OCI-M1 (cell line): ENCODE data around the gene ATP11A.

ENCODE experiments used
- DNase-seq: peaks from one replicate; lab custom pipeline; 2025; lab: John Stamatoyannopoulos, UW

Gene ATP11A

DNA sequence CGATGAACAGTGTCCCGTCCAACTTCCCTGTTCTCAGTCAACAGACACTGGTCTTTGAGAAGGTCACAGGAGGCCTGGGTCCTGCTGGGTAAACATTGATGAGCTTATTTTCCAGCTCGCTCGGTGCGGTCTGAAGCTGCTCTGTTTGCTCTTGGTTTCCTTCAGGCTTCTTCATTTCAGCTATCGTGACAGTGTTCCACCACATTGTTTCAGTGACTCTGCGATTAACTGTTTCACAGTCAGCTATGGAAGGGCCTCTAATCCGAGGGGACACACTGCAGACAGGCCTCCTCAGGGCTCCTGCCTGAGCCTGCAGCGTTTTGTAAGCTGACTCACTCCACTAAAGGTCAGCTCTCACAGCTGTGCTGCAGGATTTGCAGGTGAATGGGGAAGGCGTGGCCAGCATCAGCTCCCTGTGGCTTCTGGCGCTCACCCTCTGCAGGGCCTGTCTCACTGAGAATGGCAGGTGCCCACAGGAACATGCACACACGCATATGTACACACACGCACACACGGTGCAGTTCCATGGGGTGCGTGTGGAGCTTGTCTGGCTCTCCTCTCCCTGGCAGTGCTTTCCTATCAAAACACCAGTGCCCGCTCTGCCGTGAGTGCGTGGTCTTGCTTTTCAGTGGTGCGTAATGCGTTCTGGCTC, 216.3 kb downstream of the ATP11A start:
- no peak for DNase-seq

DNA sequence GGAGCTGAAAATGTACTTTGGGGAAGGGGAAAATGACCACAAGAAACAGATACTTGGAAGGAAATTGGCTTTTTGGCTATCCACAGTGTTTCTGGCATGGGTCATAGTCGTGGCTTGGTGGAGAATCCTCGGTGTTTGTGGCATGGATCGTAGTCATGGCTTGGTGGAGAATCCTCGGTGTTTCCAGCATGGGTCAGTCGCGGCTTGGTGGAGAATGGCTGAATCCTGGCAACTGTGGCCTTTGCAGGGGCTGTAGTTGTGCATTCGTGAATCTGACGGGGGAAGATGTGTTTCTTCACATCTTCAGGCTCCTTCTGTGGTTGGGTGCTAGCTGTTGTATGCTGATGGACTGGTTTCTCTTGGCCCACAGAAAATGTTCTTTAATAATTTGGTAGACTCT, 217.4 kb downstream of the ATP11A start:
- no peak for DNase-seq

DNA sequence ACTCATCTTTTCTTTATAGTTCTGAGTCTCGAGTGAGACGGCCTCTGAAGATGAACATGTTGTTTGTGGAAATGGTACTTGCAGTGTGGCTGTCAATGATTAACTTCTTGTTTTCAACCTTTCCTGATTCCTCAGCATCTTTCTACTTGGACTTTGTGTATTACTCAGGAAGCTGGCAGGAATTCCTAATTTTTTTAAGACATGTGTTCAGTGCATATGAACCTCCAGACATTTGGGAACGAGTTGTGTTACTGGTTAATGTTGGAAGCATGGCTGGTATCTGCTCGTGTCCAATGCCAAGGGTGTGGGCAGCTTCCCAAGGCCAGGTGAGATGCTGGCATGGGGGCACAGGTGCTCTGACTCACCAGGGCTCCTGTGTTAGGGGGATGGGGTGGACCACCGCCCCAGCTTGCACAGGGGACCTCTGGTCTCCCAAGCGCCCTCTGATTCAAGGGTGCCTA, 218.1 kb downstream of the ATP11A start:
- DNase-seq: no peak

DNA sequence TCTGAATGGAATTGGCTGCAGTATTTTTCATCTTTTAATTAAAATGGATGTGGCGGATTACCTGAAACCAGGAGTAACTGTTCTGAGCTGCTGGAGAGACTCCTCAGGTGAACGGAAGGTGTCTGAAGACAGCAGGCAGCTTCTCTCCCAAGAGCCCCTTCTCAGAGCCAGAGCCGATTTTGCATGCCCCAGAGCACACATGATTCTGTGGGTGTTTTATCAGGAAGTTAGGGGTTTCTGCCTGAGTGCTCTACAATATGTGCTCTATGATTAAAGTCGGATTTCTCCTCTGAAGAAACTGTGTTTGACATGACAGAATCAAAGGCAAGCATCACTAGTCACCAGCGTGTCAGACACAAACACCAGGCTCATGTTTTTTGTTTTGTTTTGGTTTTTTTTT, 218.5 kb downstream of the ATP11A start:
- DNase-seq: no peak

DNA sequence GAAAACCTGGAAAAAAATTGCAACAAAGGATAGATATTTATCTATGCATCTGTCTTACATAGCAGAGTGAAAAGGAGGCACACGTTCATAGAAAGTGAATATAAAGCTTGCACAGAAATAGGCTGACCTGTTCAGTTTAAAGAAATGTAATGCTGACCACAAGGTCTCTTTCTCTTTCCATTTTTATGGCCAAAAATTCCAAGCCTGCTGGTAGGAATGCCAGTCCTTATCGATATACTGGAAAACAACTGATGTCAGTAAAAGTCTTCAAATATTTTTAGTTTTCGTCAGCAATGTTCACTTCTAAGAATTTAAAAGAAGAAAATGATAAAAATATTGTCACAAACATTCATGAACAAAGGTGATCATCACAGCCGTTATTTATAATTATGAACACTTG, 220.2 kb downstream of the ATP11A start:
- DNase-seq: no peak

DNA sequence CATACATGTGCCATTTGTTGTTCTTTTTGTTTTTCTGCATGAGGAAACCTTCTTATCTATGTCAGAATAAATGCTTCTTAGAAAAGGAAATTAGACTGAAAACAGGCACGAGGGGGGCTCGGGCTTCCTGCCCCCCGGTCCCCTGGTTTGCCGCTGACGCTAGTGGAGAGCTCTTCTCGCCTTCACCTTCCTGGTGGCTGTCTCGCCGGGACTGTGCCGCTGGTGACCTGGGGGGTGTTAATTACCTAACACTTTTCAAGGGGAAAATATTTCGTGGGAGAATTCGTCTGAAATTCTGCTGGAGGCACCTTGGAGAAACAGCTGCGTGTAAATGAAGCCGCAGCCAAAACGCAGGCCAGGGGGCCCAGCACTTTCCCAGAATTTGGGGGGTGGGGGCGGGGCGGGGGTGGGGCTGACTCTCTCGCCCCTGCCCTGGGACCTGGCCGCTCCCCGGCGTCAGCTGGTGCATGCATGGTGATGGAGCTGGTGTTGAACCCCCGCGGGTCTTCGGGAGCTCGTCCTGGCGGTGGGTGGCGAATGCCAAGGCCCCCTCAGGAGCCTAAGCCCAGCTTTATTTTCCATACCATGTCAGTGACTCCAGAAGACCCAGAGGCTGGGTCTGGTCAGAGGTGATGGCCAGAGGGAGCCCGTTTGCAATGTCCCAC, 220.9 kb downstream of the ATP11A start:
- DNase-seq: no peak

DNA sequence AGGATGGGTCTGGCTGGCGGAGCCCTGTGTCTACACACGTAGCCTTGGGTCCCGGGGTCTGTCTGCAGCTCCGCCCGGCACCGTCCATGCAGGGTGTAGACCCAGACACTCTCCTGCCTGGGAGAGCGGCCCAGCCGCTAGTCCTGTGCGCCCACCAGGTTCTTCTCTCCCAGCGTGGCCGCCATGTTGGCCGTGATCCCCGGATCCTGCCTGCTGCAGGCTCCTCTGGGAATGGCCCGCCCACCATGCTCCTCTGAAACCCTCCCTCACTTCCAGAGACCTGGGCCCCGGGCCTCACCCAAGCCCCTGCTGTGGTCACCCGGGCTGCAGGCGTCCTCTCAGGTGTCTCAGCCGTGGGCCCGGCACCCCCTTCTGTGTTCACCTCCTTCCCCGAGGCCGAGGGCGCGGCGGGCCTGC, 221.5 kb downstream of the ATP11A start:
- DNase-seq: no peak

DNA sequence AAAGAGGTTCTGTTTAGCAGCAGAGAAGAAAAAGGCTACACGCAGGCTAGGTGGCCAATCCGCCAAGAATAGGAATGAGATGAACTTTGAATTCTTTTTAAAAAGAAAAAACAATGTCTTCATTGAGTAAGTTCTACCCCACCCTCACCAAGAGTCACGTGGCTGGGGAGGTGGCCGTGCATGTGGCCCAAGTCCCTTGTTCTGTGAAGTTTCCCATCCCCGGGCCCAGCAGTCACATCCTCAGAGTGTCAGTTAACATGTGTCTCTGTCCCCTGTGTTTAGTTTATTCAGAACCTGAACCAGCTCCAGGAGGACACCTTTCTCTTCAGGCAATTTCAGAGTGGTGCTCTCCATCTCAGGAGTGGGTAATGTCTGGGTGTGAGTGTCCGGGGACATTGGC, 222.0 kb downstream of the ATP11A start:
- DNase-seq: no peak

DNA sequence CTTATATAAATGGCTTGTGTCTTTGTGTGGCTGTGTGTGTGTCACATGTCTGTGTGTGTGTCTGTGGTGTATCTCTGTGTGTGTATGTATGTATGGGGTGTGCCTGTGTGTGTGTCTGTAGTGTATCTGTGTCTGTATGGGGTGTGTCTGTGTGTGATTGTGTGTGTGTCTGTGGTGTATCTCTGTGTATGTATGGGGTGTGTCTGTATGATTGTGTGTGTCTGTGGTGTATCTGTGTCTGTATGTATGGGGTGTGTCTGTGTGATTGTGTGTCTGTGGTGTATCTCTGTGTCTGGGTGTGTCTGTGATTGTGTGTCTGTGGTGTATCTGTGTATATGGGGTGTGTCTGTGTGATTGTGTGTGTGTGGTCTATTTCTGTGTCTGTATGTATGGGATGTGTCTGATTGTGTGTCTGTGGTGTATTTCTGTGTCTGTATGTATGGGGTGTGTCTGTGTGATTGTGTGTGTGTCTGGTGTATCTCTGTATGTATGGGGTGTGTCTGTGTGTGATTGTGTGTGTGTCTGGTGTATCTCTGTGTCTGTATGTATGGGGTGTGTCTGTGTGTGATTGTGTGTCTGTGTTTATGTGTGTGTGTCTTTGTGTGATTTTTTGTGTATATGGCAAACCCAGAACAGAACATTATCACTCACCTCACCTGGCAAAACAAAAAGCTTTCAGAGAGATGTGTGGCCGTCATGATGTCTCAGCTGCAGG, 223.0 kb downstream of the ATP11A start:
- no peak for DNase-seq

DNA sequence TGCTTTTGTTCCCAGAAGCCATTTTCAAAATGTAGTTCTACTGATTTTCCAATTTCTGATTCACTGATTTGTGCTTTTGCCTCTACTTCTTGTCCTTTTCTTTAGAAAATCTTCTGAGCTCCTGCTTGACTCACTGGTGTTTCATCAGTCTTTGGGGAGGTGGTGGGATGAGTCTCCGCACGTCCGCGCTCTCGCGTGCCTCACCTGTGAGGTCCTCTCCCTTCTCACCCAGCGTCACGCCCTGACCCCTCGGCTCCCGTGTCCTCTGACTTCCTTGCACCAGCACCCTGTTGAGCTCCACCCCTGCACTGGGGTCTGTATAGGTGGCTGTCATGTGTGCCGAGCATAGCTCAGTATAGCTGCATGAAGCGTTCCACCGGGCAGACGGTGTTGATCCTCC, 226.5 kb downstream of the ATP11A start:
- DNase-seq: no peak

DNA sequence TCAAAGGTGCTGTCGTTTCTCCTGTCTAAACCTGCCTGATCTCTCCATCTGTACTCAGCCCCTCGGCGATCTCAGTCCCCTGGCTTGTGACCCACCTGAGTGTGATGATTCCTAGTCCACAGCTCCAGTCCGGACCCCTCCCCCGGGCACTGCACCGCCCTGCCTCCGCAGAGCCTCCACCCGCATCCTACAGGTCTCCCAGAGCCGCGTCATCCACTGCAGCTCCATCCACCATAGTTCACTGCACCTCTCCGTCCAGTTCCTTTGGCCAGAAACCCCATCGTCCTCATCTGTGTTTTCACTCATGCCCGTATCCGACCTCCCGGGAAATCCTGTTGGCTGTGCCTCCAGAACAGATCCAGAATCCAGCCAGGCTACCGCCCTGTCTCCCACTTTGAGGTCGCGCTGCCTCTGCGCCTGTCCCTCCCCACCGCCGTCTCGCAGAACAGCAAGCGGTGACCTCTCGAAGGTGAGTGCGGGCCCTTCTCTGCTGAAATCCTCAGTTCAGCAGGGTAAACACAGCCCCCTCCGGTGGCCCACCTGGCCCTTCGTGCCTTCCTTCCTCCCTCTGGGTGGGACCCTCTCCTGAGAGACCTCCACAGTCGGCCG, 227.3 kb downstream of the ATP11A start:
- DNase-seq: no peak

DNA sequence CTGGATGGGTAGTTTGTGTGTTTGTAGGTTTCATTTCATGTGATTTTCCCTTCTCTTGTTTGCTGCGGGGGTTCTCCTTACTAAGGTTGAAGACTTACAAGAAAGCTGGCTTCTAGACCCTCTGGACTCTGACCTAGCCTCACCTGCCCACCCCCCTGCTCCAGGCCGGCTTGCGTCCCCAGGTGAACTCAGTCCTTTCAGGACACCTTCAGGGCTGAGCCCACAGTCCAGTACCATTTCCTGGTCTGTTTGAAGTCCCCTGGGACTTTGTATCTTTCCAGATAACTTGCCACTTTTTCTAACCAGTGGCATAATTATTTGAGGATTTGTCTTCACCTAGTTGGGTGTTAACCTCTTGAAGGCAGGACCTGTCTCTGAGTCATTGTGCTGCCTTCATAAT, 227.9 kb downstream of the ATP11A start:
- no peak for DNase-seq

DNA sequence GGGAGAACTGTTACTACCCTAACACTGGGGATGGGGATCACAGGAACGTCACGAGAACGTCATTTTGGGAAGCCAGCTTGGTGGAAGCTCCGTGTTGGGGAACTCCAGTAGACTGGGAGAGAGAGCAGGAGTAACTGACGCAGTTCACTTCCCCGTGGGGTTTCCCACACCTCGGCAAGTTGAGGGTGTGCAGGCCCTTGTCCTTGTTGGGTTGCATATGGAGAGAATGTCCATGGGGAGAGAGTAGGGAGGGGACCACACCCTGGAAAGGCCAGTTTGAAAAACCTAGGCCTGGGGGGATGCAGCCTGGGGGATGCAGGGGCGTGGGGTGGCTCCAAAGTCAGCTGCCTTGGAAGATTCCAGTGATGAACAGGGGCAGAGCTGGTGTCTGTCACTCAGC, 228.4 kb downstream of the ATP11A start:
- no peak for DNase-seq

DNA sequence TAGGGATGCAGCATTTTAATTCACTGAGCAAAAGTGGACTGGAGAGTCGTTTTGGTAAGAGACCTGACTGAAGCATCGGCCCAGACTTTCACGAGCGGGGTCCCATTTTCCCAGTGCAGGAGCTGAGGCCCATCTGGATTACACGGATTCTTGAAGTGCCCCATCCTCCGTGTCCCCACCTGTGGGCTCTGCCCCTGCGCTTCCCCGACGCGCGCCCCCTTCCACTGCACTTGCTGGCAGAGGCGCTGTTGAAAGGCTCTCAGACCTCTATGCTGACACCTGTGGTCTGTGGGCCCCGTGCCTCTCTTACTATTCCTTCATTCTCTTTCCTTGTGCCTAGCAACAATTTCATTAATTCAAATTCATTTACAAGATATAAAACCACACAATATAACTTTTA, 228.9 kb downstream of the ATP11A start:
- DNase-seq: no peak

DNA sequence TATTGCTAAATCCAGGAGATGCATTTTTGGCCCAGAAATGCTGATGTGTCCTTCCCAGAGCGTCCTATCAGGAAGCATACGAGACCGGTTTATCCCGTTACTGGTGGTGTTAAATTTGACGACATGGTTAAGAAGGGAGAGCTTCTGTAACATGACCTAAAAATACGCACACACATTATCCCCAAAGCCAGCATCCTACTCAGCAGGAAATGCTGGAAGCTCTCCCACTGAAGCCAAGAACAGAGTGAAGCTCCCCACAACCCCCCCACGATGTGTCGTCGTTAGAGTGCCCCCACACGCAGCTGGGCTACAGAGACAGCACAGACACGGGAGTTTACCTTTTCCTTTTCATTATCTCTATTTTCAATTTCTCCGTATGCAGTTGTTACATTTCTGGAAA, 234.1 kb downstream of the ATP11A start:
- DNase-seq: no peak

DNA sequence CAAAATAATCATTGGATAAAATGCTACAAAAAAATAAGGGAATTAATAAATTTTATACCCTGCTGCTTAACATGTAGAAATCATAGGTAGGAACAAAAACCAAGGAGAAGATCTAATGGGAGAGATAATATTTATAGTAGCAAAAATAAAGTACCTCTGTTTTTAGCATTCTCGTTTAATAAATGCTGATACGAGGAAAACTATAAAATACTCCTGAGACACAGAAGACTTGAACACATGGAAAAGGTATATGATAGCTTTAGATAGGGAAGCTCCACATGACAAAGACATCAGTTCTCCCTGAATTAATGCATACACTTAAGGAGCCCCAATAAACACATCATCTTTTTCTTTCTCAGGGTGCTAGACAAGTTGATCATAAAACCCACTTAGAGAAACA, 234.5 kb downstream of the ATP11A start:
- DNase-seq: no peak

DNA sequence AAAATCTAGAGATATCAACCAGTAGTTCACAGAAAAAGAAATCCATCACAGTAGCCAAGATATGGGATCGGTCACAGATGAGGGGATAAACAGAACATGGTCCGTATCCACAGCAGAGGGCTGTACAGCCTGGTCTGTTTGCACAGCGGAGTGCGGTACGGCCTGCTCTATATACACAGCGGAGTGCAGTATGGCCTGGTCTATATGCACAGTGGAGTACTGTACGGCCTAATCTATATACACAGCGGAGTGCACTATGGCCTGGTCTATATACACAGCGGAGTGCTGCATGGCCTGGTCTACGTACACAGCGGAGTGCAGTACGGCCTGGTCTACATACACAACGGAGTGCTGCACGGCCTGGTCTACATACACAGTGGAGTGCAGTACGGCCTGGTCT, 236.2 kb downstream of the ATP11A start:
- DNase-seq: no peak

DNA sequence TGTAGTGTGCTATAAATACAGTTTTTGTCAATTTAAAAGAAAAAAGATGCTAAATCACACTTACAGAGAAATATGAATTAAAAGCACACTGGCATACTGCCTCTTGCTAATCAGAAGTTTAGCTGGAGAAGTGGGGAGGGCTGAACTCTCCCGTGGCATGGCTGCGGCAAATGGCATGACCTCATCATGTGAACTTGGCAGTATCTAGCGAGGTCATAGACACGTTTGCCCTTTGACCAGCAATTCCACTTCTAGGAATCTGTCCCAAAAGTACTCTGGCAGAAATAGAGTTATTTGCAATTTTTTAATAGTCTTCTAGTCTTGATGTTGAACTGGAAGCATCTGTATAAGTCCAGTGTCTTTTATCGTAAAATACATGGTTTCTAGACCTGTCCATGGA, 237.2 kb downstream of the ATP11A start:
- DNase-seq: no peak

DNA sequence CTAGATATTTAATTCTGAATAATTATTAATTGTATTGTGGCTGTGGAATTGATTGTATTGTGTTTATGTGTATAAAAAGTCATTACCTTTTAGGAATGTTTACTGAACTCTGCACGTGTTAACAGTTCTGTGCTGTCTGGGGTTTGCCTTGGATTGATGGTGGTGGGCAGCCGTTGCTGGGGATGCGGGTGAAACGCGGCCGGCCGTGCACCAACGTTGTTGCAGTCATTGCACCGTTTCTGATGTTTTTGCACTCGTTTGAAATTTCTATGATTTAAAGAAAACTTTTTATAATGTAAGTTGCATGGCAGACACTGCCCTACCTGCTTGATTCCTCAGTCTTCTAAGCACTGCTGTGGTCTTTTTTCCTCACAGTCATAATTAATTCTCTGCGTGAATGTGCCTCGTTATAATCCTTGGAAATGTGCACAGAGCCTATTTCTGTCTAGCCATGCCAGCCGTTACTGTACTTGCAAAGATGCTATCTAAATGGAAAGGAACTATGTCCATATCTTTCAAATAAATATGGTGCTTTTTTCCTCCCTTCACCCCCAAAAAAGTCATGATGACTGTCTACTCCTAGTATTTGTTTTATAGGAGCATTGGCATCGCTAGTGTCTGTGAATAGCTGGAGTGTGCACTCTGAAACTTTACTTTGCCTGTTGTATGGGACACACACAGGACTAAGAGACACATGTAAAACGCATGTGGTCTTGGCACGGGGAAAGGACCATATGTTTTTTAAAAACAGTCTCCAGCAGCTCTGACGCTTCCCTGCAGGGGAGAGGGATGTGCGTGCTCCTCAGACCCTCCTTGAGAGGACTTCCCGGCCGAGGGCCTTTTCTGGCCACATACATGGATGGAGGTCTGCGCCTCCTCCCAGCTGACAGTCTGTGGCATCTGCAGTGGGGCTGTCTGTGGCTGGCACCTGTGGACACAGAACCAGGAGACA, 238.5 kb downstream of the ATP11A start:
- no peak for DNase-seq

DNA sequence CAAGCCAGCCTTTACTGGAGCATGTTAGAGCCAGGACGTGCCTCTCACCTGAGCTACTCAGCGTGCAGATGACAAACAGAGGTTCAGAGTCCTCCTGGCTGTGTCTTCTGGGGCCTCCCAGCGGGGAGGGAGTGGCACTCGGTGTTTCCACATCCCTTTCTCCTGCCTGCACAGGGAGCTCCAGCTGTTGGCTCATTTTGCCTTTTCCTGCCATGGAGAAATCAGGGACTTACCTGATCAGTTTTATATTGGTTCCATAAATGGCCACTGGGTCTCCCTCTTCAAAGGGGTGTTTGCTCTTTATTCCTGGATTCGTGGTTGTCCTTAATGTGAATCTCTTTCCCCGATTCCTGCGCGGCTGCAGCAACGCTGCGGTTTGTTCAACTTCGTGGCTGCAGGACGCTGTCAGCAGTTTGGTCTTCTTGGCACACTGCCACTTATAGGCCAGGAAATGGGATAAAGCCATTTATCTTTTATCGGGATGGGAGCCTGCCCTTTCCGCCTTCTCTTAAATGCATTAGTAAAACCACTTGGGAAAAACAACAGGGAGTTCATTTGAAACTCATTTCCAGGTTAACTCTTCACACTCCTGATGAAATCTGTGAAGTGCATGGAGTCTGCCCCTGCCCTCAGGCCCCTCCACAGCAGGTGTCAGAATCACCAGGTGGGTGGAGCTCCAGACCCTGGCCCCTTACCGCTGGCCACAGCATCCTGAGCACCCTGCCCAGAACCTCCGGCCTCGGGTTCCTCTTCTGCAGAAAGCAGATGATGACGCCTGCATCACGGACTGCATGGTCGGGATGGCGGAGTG, 239.3 kb downstream of the ATP11A start:
- DNase-seq: peak; percentile 14

DNA sequence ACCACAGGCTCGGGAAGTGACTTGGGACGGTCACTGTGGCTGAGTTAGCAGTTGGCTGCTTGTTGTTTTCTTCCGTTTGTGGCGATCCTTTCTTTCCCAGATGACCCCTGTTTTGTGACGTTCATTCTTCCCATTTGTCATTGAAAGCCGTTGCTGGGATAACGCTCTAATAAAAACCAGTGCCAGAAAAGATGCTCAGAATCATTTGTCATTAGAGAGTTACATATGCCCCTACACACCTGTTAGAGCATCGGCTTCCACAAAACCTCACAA, 239.9 kb downstream of the ATP11A start:
- no peak for DNase-seq
